ENCODE data around the gene REV3L. TPM values are rescaled to one million over a fixed set of nuclear protein-coding genes. Genes with fewer than 3 reads are reported as not detected.

The REV3L gene
- total RNA-seq, 1 experiment from 2014 or later, result 17.2 TPM

DNA sequence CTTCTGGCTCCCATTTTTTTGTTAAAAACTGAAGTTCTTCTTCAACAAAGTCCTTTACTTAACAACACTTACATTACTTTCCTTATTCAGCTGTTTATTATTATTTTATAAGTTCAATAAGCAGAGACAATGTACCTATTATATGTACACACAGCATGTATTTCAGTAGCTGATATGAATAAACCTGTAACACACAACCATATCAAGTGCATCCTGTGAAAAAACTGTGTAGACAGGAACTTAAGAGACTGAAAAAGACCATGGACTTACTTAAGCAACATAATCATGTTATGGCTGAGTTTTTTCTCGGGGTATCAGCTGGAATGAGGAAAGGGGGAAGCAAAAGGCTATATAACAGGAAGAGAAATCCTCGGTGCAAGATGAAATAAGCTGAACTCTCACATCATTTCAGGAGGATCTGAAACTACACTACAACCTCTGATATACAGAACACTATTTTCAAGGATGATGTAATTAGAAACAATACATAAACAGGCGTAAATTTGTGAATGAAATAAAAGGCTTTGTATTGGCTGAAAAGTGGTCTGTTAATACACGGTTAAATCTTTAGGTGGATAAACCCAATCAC, 70.9 kb downstream of the REV3L start:
- H3K4me3 Mint-ChIP-seq (ENCODE audit: low read depth, unreplicated experiment), result no peak overlapping the region
- no TSS peak for BruUV-seq (replicated peaks)
- no peak overlapping the region for H3K27ac Mint-ChIP-seq (ENCODE audit: unreplicated experiment)
- intact Hi-C loops (cut with micrococcal nuclease; ENCODE audit: unreplicated experiment), result no loop called here
- DNase-seq, result no peak
- no peaks in the 10 kb centered on the region for H3K27me3 Mint-ChIP-seq (ENCODE audit: unreplicated experiment)
- TF ChIP-seq CTCF (IDR thresholded peaks at IDR 0.05; ENCODE audit: unreplicated experiment), result no peak
- no peaks in the 10 kb centered on the region for H3K9me3 Mint-ChIP-seq (ENCODE audit: low read depth, unreplicated experiment)
- no peaks in the 10 kb centered on the region for H3K36me3 Mint-ChIP-seq (ENCODE audit: insufficient read depth, unreplicated experiment)
- CTCF ChIA-PET, result no interaction called here
- H3K4me1 Mint-ChIP-seq (ENCODE audit: low read depth, unreplicated experiment), result no peaks in the 10 kb centered on the region

- no peak overlapping the region for H3K4me3 Mint-ChIP-seq (ENCODE audit: low read depth, unreplicated experiment)
- no peak for TF ChIP-seq CTCF (IDR thresholded peaks at IDR 0.05; ENCODE audit: unreplicated experiment)
- CTCF ChIA-PET, result no interaction called here
- H3K27me3 Mint-ChIP-seq (ENCODE audit: unreplicated experiment), result no peaks in the 10 kb centered on the region
- H3K36me3 Mint-ChIP-seq (ENCODE audit: insufficient read depth, unreplicated experiment), result no peaks in the 10 kb centered on the region
- no peaks in the 10 kb centered on the region for H3K9me3 Mint-ChIP-seq (ENCODE audit: low read depth, unreplicated experiment)
- H3K27ac Mint-ChIP-seq (ENCODE audit: unreplicated experiment), result no peak overlapping the region
- DNase-seq, result no peak
- no TSS peak for BruUV-seq (replicated peaks)
- no peaks in the 10 kb centered on the region for H3K4me1 Mint-ChIP-seq (ENCODE audit: low read depth, unreplicated experiment)
- intact Hi-C loops (cut with micrococcal nuclease; ENCODE audit: unreplicated experiment), result no loop called here
Observed at GRCh38 chr6:111411046-111411445, 72.0 kb downstream of the REV3L start.

DNA sequence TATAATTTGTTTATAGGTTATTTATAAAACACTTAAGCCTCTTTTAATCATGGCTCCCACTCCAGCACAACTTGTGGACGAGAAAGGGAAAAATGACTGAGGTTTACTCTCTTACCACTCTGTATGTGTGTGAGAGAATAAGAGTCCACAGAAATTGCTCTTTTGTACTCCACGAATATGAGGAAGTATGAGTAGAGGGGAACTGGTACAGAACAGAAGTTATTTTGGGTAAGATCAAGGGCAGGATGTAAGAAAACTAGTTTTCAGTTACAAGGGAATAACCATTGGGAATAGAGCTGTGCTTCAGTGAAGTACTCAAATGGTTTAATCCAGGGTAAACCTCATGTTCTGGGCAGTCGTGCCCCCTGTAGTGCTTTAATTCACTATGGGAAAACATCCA, 72.6 kb downstream of the REV3L start:
- Mint-ChIP-seq H3K36me3 (ENCODE audit: insufficient read depth, unreplicated experiment) (no peaks in the 10 kb centered on the region), H3K4me1 (ENCODE audit: low read depth, unreplicated experiment) (no peaks in the 10 kb centered on the region), H3K4me3 (ENCODE audit: low read depth, unreplicated experiment) (no peak overlapping the region), H3K27ac (ENCODE audit: unreplicated experiment) (no peak overlapping the region), H3K27me3 (ENCODE audit: unreplicated experiment) (no peaks in the 10 kb centered on the region), H3K9me3 (ENCODE audit: low read depth, unreplicated experiment) (no peaks in the 10 kb centered on the region)
- CTCF ChIA-PET, result no interaction called here
- intact Hi-C loops (cut with micrococcal nuclease; ENCODE audit: unreplicated experiment), result no loop called here
- no peak for DNase-seq
- TF ChIP-seq CTCF (IDR thresholded peaks at IDR 0.05; ENCODE audit: unreplicated experiment), result no peak
- BruUV-seq (replicated peaks), result no TSS peak

GRCh38 chr6:111409430-111409829, 73.6 kb downstream of the REV3L start:
- no peak for DNase-seq
- Mint-ChIP-seq H3K4me3 (ENCODE audit: low read depth, unreplicated experiment) (no peak overlapping the region), H3K4me1 (ENCODE audit: low read depth, unreplicated experiment) (no peaks in the 10 kb centered on the region), H3K27me3 (ENCODE audit: unreplicated experiment) (no peaks in the 10 kb centered on the region), H3K27ac (ENCODE audit: unreplicated experiment) (no peak overlapping the region), H3K36me3 (ENCODE audit: insufficient read depth, unreplicated experiment) (no peaks in the 10 kb centered on the region), H3K9me3 (ENCODE audit: low read depth, unreplicated experiment) (no peaks in the 10 kb centered on the region)
- TF ChIP-seq CTCF (IDR thresholded peaks at IDR 0.05; ENCODE audit: unreplicated experiment), result no peak
- CTCF ChIA-PET, result no interaction called here
- no TSS peak for BruUV-seq (replicated peaks)
- intact Hi-C loops (cut with micrococcal nuclease; ENCODE audit: unreplicated experiment), result no loop called here
